ENCODE data around the gene SPATA3.

Gene SPATA3

GRCh38 chr2:230968921-230969658, 26.8 kb upstream of the SPATA3 start:
- no peak for DNase-seq

- no peak for DNase-seq
These were observed 26.3 kb upstream of the SPATA3 start for GRCh38 chr2:230969659-230970015.

- no peak for DNase-seq
These were observed 23.9 kb upstream of the SPATA3 start for GRCh38 chr2:230972046-230972445.

- DNase-seq = peak; percentile 71
These were observed 21.6 kb upstream of the SPATA3 start for GRCh38 chr2:230974096-230974913.

- DNase-seq = no peak
These were observed 20.0 kb upstream of the SPATA3 start for GRCh38 chr2:230975927-230976326.

DNA sequence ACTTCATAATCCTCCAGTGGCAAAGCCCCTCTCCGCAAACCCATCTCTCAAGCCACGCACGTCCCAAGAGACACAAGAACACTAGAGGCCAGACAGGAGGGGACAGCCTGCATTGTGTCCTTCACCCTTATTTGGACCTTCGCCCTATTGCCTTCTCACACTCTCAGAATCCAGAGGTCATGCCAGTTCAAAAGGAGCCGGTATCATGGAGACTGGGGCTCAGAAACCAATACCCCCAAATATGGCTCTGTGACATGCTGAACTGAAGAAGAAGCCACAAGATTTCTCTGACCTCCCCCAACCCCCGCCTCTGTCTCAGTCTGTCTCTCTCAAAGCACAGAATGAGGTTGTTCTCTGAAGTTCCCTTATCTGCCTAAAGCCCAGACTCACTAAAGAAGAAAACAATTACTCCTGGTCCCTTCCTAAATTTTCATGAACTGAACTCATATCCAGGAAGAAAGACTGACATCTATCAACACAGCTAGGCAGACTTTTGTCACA, 19.2 kb upstream of the SPATA3 start:
- peak; percentile 62 for DNase-seq

DNA sequence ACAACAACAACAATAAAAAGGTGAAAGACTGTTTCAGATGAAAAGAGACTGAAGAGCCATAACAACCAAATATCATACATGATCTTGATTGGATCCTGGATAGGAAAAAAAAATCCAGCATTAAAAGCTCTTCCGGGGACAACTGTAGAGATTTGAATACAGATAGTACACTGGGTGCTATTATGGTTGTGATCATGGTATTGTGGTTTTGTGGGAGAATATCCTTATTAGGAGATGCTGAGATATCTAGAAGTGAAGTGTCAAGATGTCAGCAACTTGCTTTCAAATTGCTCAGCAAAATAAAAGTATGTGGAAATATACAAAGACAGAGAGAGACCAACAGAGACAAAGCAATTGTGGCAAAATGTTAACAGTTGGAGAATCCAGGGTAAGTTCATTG, 15.5 kb upstream of the SPATA3 start:
- no peak for DNase-seq

DNA sequence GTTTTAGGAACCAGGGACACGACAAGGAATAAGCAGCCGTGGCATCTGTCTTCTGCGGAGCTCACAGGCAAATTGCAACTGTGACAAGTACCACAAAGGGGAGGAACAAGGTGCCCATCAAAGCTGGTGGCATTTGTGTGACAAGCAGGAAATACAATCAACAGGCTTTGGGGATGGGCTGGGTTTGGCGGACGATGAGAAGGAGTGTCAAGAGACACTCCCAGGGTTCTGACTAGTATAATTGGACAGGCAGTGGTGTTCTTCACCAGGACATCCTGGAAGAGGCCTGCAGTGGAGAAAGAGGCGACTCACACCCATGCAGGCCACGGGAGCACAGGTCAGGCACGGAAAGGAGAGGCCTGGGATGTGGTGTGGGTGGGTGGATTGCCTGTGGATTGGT, 14.2 kb upstream of the SPATA3 start:
- DNase-seq = no peak

DNA sequence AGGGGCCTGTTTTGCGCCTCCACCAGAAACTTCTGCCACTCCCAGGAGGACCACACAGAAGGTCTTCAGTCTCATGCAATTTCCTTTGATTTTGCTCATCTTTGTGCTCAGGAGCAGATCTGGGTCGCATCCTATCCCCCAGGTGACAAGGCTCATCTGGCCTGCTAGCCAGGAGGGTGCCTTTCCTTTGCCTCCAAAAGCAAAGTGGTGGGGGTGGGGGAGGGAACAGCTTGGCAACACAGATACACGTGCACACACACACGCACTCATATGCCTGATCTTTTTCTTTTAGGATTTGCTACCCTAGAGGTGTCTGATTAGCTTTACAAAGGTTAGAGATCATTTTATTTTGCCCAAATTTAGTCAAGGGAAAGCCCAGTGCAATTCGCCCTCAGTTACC, 13.8 kb upstream of the SPATA3 start:
- no peak for DNase-seq

- no peak for DNase-seq
These were observed 13.4 kb upstream of the SPATA3 start for GRCh38 chr2:230982528-230982927.

DNA sequence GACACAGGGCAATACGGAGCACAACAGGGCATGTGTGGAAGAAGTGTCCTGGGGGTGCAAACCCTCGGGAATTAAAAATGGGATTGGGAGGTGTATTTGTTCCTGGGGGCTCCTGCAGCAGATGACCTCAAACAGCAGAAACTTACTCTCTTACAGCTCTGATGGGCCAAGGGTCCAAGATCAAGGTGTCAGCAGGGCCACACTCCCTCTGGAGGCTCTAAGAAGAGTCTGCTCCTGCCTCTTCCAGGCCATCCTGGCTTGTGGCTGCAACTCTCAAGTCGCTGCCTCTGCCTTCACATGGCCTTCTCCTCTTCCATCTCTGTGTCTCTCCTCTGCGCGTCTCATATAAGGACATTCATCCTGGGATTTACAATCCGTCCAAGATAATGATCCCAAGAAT, 12.4 kb upstream of the SPATA3 start:
- DNase-seq = no peak

DNA sequence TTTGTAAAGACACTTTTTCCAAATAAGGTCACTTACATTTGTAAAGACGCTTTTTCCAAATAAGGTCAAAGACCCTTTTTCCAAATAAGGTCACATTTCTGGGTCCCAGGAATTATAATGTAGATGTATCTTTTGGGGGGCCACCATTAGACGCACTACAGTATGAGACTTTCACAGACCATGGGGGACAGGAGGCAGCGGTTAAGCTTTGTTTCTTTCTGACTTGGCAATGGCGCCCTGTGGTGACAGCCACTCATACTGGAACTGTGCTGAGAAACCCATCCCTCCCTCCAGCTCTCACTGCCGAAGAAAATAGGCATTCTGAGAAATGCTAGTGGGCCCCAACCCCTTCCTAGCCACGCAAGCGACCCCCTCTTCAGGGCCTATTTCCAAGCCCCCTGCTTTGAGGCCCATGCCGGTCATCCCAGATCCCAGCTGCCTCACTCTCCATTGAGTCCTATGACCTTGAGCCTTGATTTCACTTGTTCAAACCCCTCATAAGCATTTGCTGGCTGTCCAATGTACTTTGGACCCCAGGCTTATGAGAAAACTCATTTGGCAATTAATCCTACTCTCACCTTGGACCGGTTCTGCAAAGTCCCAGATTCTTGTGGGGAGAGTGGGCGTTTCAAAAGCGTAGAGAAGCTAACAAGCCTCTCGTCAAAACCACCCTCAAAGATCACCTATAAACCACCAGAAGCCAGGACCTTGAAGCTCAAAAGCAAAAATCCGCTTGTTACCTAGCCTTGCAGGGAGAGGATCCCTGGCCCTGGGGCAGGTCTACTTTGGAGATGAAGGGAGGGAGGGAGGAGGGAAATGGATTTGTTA, 11.3 kb upstream of the SPATA3 start:
- DNase-seq = no peak

DNA sequence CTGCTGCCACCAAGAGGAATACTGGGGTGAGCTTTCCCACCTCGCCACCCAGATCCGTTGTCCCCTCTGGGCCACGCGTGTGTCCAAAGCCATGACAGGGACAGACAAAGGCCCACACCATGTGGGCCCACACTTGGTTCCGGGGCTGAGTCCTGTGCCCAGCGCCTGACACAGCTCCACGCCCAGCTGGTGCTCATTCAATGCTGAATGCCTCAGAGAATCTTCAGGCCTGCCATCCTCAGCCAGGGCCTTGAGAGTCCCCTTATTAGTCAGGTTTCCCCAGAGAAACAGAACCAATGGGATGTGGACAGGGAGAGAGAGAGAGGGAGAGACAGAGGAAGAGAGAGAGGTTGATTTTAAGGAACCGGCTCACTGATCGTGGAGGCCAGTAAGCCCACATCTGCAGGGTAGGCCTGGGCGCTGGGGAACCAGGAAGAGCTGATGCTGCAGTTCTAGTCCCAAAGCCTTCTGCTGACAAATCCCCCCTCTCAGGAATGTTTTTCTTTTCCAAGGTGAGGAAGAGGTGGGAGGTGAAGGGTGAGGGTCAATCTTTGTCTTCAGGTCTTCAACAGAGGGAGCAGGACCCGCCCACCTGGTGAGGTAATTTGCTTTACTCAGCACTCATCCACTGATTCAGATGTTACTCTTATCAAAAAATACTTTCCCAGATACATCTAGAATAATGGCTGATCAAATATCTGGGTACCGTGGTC, 10.2 kb upstream of the SPATA3 start:
- no peak for DNase-seq

DNA sequence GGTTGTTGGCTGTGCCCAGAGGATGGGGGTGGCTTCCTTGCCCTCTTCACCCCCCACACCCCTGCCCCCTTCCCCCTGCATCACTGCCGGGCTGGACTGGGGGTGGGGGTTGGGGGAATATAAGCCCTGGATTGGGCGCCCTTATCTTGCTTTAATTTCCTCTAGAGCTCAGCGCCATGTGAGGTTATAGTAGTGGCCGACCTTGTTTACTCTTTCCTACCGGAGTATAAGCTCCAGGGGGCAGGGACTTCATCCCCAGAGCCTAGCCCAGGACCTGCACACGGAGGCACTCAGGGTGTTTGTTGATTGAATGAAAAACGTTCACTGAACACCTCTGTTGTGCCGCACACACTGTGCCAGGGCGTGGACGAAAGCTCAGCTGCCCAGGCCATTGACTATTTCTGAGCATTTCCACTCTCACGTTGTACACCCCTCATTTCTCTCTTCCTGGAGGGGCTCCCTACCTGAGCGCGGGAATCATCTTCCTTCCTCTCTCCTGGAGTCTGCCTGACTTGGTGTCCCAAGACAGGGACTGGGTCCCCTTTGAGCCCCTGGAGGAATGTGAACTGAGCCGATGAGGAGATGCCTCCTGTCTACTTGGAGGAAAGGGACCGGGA, 9.3 kb upstream of the SPATA3 start:
- no peak for DNase-seq

- peak; percentile 83 for DNase-seq
These were observed 8.5 kb upstream of the SPATA3 start for GRCh38 chr2:230987137-230988020.

- DNase-seq = no peak
These were observed 6.2 kb upstream of the SPATA3 start for GRCh38 chr2:230989731-230990130.

GRCh38 chr2:230990131-230990898, 5.6 kb upstream of the SPATA3 start:
- no peak for DNase-seq

DNA sequence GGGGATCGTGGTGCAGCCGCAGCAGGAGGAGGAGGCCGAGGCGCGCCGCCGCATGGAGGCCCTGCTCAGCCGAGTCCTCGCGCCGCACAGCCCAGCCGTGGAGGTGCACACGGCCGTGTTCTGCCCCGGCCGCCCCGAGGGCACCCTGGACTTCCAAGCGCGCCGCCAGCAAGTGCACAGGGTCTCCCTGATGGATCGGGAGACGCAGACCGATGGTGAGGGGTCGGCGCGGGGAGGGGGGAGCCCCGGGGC, 5.1 kb upstream of the SPATA3 start:
- no peak for DNase-seq

- no peak for DNase-seq
These were observed 4.3 kb upstream of the SPATA3 start for GRCh38 chr2:230991598-230991997.

GRCh38 chr2:230996661-230997060, 740 bp downstream of the SPATA3 start:
- no peak for DNase-seq

- DNase-seq = peak; percentile 24
These were observed 3.0 kb downstream of the SPATA3 start for GRCh38 chr2:230998882-230999281.
